Lung (tissue), 12 donors: ENCODE measurements around the gene DRC7. TPM values are rescaled to one million over a fixed set of nuclear protein-coding genes. Genes with fewer than 3 reads are reported as not detected.

Source experiments
- ATAC-seq: fragments of 200-7000 bp; cut with Tn5 transposase; one replicate; pipeline ENCODE4 v1.9.1; 2020; ENCODE audit warnings: moderate number of reproducible peaks; ENCODE audit not compliant: insufficient read depth, low FRiP score
- DNase-seq, 3 donors: peaks; one replicate each; pipeline ENCODE4 v3.0.0-alpha.2; 2013 to 2017
- H3K27ac ChIP-seq, 2 donors: one replicate each; pipeline ENCODE4 v1.5.1; 2013; ENCODE audit warnings: mild to moderate bottlenecking in 2 of 2, moderate library complexity in 2 of 2, control low read depth in 1 of 2, inconsistent platforms in 1 of 2, low read depth in 1 of 2, low read length in 1 of 2
- H3K27me3 ChIP-seq, 3 donors: one replicate each; pipeline ENCODE4 v1.5.1; 2013; ENCODE audit warnings: low read length in 2 of 3; ENCODE audit not compliant: control insufficient read depth in 3 of 3, insufficient read depth in 3 of 3
- H3K36me3 ChIP-seq, 4 donors: one replicate each; pipeline ENCODE4 v1.5.1; 2013; ENCODE audit warnings: low read length in 4 of 4, mild to moderate bottlenecking in 1 of 4, moderate library complexity in 1 of 4; ENCODE audit not compliant: control insufficient read depth in 4 of 4, insufficient read depth in 4 of 4
- H3K4me1 ChIP-seq, 5 donors: one replicate each; pipeline ENCODE4 v1.5.1; 2013; ENCODE audit warnings: low read length in 5 of 5, mild to moderate bottlenecking in 2 of 5, moderate library complexity in 1 of 5; ENCODE audit not compliant: control insufficient read depth in 5 of 5, insufficient read depth in 5 of 5
- H3K4me3 ChIP-seq: one replicate; pipeline ENCODE4 v1.5.1; 2013; ENCODE audit warnings: mild to moderate bottlenecking, control low read depth, moderate library complexity
- H3K9ac ChIP-seq, 2 donors: one replicate each; pipeline ENCODE4 v1.5.1; 2013; ENCODE audit warnings: low read length in 2 of 2, control low read depth in 1 of 2; ENCODE audit not compliant: insufficient read depth in 1 of 2
- H3K9me3 ChIP-seq, 4 donors: one replicate each; pipeline ENCODE4 v1.5.1; 2013; ENCODE audit warnings: low read length in 3 of 4, mild to moderate bottlenecking in 1 of 4, moderate library complexity in 1 of 4; ENCODE audit not compliant: control insufficient read depth in 4 of 4, insufficient read depth in 3 of 4
- WGBS, 2 donors: extraction: QIAGEN DNeasy Blood & Tissue Kit; methylation state at CpG; one replicate each; pipeline ENCODE4 v1.1.7; 2013; 5-methylcytosine and 5-hydroxymethylcytosine counted together
- polyA plus RNA-seq, 2 donors: library from polyadenylated mRNA; stranded (reverse); fragments of 200-250 nt; gene quantifications; one replicate each; pipeline ENCODE4 v1.2.1, GENCODE V29; 2013
- total RNA-seq, 2 donors: library from RNA; depleted of rRNA in 1 of 2; stranded (reverse); fragments of >200 nt in 1 of 2; gene quantifications; one replicate each; pipeline ENCODE4 v1.2.1, GENCODE V29; 2014 to 2021
- TF ChIP-seq, protein P1 (sequence below): IDR thresholded peaks from 2 replicates; pipeline ENCODE4 v1.5.1; 2012; ENCODE audit warnings: mild to moderate bottlenecking; ENCODE audit errors: control extremely low read depth, extremely low read depth
- donor health status: control.
- donor health status: control.
- donor health status: Bipolar disorder and iron deficiency.
- donor health status: healthy.
- donor health status: DM: yes; HTN: yes; CAD: no.

Gene DRC7
- total and polyA plus RNA-seq, 4 donors, result 2.5 to 10.9 (median 6.4) TPM

DNA sequence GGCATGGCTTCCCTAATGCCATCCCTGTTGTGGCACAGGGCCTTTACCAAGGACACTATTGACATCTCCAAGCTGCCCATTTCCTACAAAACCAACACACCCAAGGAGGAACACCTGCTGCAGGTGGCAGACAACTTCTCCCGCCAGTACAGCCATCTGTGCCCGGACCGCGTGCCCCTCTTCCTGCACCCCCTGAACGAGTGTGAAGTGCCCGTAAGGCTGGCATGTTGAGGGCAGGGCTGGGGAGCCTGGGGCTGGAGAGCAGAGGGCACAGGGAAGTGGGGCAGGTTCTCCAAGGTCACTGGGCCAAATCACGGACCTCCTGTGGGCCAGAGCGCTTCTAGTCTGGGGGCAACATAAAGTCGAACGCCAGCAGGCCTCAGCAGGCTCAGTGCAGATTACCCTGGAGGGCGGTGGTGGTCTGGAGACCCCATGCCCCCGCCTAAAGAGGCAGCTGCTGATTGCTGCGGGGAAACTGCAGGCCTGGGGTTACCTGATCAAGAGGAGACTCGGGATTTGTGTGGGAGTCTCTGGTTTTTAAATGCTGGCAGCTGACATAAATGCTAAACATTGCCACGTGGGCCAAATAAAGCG lies 4.3 kb downstream of the DRC7 start:
- ATAC-seq (no peak), DNase-seq (no peak)
- H3K4me3 ChIP-seq, result no peak overlapping the region
- H3K36me3 ChIP-seq, result no peaks in the 10 kb centered on the region
- H3K27me3 ChIP-seq, result no peaks in the 10 kb centered on the region
- no peak overlapping the region for H3K27ac ChIP-seq
- H3K9ac ChIP-seq, result no peak overlapping the region
- 90% methylated on average over 16 of the region's 16 CpGs for WGBS, 2 donors
- H3K9me3 ChIP-seq, result no peaks in the 10 kb centered on the region
- TF ChIP-seq, protein P1, sequence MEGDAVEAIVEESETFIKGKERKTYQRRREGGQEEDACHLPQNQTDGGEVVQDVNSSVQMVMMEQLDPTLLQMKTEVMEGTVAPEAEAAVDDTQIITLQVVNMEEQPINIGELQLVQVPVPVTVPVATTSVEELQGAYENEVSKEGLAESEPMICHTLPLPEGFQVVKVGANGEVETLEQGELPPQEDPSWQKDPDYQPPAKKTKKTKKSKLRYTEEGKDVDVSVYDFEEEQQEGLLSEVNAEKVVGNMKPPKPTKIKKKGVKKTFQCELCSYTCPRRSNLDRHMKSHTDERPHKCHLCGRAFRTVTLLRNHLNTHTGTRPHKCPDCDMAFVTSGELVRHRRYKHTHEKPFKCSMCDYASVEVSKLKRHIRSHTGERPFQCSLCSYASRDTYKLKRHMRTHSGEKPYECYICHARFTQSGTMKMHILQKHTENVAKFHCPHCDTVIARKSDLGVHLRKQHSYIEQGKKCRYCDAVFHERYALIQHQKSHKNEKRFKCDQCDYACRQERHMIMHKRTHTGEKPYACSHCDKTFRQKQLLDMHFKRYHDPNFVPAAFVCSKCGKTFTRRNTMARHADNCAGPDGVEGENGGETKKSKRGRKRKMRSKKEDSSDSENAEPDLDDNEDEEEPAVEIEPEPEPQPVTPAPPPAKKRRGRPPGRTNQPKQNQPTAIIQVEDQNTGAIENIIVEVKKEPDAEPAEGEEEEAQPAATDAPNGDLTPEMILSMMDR, result no peak
- H3K4me1 ChIP-seq, result peaks cover 0 to 15% (median 4%) of the 10 kb centered on the region in 5 donors

DNA sequence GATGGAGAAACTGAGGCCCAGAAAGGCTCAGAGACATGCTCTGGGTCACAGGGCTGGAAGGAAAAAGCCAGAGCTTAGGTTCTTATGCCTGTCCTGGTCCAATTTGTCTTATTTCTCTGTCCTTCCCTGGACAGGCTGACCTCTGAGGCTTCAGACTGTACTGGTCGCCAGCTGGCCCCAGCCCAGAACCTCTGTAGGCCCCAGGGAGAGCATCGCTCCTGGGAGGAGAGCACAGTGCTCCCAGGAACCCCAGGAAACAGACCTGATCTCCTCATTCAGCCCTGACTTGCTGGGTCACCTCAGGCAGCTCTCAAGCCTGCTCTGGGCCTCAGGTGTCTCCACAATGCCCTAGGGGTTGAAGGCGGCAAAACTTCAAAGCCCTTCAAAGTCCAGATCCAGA lies 4.9 kb downstream of the DRC7 start:
- TF ChIP-seq, protein P1, result no peak
- DNase-seq (no peak), ATAC-seq (no peak)
- Histone ChIP-seq H3K9me3 (no peaks in the 10 kb centered on the region), H3K27ac (no peak overlapping the region), H3K4me3 (no peak overlapping the region), H3K4me1 (peaks cover 0 to 21% (median 4%) of the 10 kb centered on the region in 5 donors), H3K36me3 (no peaks in the 10 kb centered on the region), H3K27me3 (no peaks in the 10 kb centered on the region), H3K9ac (no peak overlapping the region)
- WGBS, 2 donors, result 93 to 96% methylated on average over 3 of the region's 3 CpGs

DNA sequence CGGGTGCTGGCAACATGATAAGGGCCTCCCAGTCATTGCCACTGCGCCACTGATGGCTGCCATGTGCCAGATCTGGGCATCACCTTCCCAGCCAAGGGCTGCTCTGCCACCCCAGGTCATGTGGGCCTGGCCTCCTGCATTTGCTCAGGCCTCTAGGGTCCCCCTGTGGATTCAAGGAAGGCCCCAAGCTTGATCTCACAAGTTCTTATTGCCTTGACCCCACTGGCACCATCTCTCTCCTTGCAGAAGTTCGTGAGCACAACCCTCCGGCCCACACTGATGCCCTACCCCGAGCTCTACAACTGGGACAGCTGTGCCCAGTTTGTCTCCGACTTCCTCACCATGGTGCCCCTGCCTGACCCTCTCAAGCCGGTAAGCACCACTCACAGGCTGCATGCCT lies 5.3 kb downstream of the DRC7 start:
- no peaks in the 10 kb centered on the region for H3K36me3 ChIP-seq
- H3K27ac ChIP-seq, result no peak overlapping the region
- H3K9me3 ChIP-seq, result no peaks in the 10 kb centered on the region
- WGBS, 2 donors, result 96% methylated on average over 7 of the region's 7 CpGs
- H3K9ac ChIP-seq, result no peak overlapping the region
- no peaks in the 10 kb centered on the region for H3K27me3 ChIP-seq
- ATAC-seq (no peak), DNase-seq (no peak)
- H3K4me1 ChIP-seq, result peaks cover 0 to 25% (median 4%) of the 10 kb centered on the region in 5 donors
- TF ChIP-seq, protein P1, result no peak
- H3K4me3 ChIP-seq, result no peak overlapping the region
